Activated CD8-positive, alpha-beta memory T cell treated with anti-CD3 and anti-CD28 coated beads, Interleukin-2, amount 10 ng/mL, durations not matched to agents 7 days and 5 days (primary cell): ENCODE data around the gene SMYD4. TPM values are rescaled to one million over a fixed set of nuclear protein-coding genes. Genes with fewer than 3 reads are reported as not detected.

Source experiments
- ATAC-seq: fragments of 150-1000 bp; cut with Tn5 transposase; one replicate; pipeline ENCODE4 v1.10.0; 2021; ENCODE audit warnings: moderate library complexity
- CTCF ChIA-PET: fragments of 350-600 bp; sonication (Branson Sonifier 250); formaldehyde crosslinking; loops from one replicate; lab custom pipeline; 2021; ENCODE audit warnings: antibody characterized with exemption; lab: Charles Lee
- DNase-seq: peaks from one replicate; pipeline ENCODE4 v3.0.0-alpha.2; 2020
- H3K27ac Mint-ChIP-seq: one replicate; pipeline ENCODE4 v1.8.0; 2021; ENCODE audit warnings: mild to moderate bottlenecking, mixed read lengths
- H3K27me3 Mint-ChIP-seq: one replicate; pipeline ENCODE4 v1.8.0; 2021; ENCODE audit warnings: mixed read lengths
- H3K36me3 Mint-ChIP-seq: one replicate; pipeline ENCODE4 v1.8.0; 2021; ENCODE audit warnings: mild to moderate bottlenecking, mixed read lengths
- H3K4me1 Mint-ChIP-seq: one replicate; pipeline ENCODE4 v1.8.0; 2021; ENCODE audit warnings: mixed read lengths
- H3K4me3 Mint-ChIP-seq: one replicate; pipeline ENCODE4 v1.8.0; 2021; ENCODE audit warnings: mild to moderate bottlenecking, moderate library complexity, mixed read lengths
- H3K9me3 Mint-ChIP-seq: one replicate; pipeline ENCODE4 v1.8.0; 2022; ENCODE audit warnings: low read depth, mixed read lengths
- total RNA-seq, 2 experiments: library from RNA; stranded (reverse); gene quantifications; one replicate each; pipeline ENCODE4 v1.2.3, GENCODE V29; 2021

SMYD4 gene, protein sequence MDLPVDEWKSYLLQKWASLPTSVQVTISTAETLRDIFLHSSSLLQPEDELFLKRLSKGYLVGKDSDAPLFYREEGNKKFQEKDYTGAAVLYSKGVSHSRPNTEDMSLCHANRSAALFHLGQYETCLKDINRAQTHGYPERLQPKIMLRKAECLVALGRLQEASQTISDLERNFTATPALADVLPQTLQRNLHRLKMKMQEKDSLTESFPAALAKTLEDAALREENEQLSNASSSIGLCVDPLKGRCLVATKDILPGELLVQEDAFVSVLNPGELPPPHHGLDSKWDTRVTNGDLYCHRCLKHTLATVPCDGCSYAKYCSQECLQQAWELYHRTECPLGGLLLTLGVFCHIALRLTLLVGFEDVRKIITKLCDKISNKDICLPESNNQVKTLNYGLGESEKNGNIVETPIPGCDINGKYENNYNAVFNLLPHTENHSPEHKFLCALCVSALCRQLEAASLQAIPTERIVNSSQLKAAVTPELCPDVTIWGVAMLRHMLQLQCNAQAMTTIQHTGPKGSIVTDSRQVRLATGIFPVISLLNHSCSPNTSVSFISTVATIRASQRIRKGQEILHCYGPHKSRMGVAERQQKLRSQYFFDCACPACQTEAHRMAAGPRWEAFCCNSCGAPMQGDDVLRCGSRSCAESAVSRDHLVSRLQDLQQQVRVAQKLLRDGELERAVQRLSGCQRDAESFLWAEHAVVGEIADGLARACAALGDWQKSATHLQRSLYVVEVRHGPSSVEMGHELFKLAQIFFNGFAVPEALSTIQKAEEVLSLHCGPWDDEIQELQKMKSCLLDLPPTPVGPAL
- total RNA-seq, result 10 to 100 TPM; 34.7 to 45.4 TPM

DNA sequence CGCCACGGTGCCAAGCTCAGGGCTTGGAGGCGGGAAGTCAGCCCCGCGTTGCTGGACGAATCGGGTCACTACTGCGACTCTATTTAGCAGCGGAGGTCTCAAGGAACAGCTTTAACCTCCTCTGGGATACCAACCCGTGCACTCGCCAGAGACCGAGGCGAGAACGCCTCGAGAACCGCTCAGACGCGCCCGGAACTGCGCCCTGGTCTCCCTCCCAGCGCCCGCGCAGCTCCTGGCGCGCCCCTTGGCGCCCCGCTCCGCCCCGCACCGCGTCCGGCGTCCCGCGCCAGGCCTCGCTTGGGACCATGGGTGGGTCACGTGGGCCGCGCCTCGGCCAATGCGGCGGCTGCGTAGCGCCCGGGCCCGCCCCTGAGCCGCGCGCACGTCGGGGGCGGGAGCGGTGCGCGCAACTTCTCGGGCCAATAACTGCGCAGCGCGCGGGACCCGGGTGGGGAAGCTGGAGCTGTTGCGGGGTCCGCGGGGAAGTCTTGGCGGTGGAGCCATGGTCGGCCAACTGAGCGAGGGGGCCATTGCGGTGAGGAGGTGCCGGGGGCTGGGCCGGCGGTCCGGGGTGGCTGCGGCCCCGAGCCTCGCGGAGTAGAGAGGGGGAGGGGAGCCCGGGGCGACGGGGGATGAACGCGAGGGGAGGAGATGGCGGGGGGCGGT lies at the start of gene SMYD4, which contains the start of gene RPA1:
Gene SMYD4 (minus strand): TSS at position 311 of the 666 bp plus-strand sequence. CDS start 1,908 bp downstream, outside the sequence.
Gene RPA1 (plus strand): TSS at position 414 of the 666 bp plus-strand sequence. CDS start 89 bp downstream, at position 503.
- Mint-ChIP-seq H3K4me3 (peak within 1 kb of the TSS; percentile 99), H3K27me3 (no peaks in the 10 kb centered on the region), H3K9me3 (no peaks in the 10 kb centered on the region), H3K4me1 (peaks cover 67% of the 10 kb centered on the region), H3K36me3 (peaks cover 49% of the 10 kb centered on the region), H3K27ac (peak within 1 kb of the TSS; percentile 92)
- CTCF ChIA-PET, result interaction anchor here (0.6 to 1.2 kb wide), 5 partner anchors 35 to 597 kb away, joined by 3 to 7 read pairs (median 3); no protein-coding TSS in a partner anchor
- peak; percentile 92 for DNase-seq
- peak; percentile 99 for ATAC-seq

DNA sequence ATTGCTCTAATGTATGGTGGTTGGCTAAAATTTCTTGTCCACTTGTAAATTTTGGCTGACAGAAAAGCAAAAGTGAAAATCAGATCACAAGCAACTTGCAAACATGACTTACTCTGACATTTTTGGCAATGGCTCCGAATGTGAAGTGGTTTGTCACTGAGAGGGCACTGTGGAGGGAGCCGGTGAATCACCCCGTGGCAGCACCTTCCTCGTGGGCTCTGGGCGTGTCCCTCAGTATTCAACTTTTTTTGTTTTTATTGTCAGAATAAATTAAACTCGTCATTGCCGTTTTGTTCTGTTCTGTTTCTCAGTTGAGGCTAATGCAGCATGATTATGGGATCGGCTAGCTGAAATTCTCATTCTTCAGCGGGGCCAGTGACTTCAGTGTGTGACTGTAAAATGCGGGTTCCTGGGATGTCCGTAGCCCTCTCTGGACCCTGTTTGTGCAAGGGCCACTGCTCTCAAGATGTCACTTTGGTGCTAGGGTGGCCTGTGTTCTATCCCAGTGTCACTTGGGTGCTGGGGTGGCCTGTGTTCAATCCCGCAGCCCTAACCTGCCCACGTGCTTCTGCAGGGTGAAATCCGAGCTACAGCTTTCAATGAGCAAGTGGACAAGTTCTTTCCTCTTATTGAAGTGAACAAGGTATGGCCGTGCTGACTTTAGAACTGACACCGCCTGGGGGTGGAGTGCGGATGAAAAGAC lies 48.9 kb upstream of the SMYD4 start:
- ATAC-seq (no peak), DNase-seq (no peak)
- Mint-ChIP-seq H3K27me3 (no peaks in the 10 kb centered on the region), H3K4me1 (peaks cover 18% of the 10 kb centered on the region), H3K27ac (no peak overlapping the region), H3K4me3 (no peak overlapping the region), H3K9me3 (no peaks in the 10 kb centered on the region), H3K36me3 (peaks cover 48% of the 10 kb centered on the region)
- CTCF ChIA-PET, result no interaction called here

DNA sequence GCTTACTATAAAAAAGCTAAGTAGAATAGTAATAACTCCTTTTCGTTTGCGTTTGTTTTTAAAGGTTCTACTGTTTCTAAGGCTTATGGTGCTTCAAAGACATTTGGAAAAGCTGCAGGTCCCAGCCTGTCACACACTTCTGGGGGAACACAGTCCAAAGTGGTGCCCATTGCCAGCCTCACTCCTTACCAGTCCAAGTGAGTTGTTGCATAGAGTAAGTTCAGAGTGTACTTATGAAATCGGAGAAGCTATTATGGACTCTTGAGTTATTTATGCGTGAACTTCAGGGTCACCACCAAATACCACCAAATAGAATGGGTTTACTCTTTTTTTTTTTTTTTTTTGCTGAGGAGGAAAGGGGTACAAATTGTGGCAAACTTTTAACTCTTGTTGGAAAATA lies 45.9 kb upstream of the SMYD4 start:
- CTCF ChIA-PET, result interaction anchor here (0.8 kb wide), 1 partner anchor 159 kb away, joined by 3 read pairs; no protein-coding TSS in a partner anchor
- H3K36me3 Mint-ChIP-seq, result peaks cover 67% of the 10 kb centered on the region
- H3K4me3 Mint-ChIP-seq, result no peak overlapping the region
- DNase-seq (no peak), ATAC-seq (no peak)
- no peaks in the 10 kb centered on the region for H3K9me3 Mint-ChIP-seq
- H3K4me1 Mint-ChIP-seq, result peaks cover 47% of the 10 kb centered on the region
- H3K27me3 Mint-ChIP-seq, result no peaks in the 10 kb centered on the region
- H3K27ac Mint-ChIP-seq, result no peak overlapping the region

DNA sequence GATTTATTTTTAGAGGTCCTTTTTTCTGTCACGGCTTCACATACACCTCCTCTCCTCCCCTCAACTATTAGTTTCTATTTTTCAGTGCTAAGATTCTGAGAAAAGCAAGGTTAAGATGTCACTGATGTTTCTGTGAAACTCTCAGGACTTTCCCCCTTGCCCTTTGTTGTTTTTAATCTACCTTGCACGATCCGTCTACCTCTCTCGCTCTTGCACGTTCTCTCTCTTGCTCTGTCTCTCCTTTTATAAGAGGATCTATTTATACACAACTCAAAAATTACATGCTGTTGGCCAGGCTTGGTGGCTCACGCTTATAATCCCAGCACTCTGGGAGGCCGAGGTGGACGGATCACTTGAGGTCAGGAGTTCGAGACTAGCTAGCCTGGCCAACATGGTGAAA lies 43.7 kb upstream of the SMYD4 start:
- CTCF ChIA-PET, result interaction anchor here (0.9 to 1.7 kb wide), 2 partner anchors 10 to 20 kb away, joined by 5 to 6 read pairs; no protein-coding TSS in a partner anchor

DNA sequence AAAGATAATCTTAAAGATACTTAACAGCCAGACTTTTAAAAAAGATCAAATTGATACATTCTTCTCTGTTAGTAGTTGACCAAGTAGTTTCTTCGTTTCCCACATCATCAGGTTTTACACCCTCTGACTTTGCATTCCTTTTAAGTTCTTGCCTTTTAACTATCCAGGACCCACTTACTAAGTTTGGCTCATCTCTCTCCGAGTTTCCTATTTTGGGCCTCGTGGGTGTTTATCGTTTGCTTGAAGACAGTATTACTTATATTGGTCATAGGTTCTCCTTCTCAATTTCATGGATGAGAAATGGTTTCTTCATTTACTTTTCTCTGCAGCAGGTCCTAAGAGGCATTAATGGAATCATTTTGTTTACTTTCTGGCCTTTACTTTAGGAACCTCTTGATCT lies 43.3 kb upstream of the SMYD4 start:
- DNase-seq (no peak), ATAC-seq (peak; percentile 5)
- H3K4me1 Mint-ChIP-seq, result peaks cover 60% of the 10 kb centered on the region
- peaks cover 55% of the 10 kb centered on the region for H3K36me3 Mint-ChIP-seq
- H3K9me3 Mint-ChIP-seq, result no peaks in the 10 kb centered on the region
- no peaks in the 10 kb centered on the region for H3K27me3 Mint-ChIP-seq
- peak overlapping the region; percentile 77 for H3K27ac Mint-ChIP-seq
- peak overlapping the region; percentile 11 for H3K4me3 Mint-ChIP-seq
- CTCF ChIA-PET, result interaction anchor here (0.6 kb wide), 1 partner anchor 462 kb away, joined by 3 read pairs; no protein-coding TSS in a partner anchor

More for the DNA sequence above, 43.7 kb upstream of the SMYD4 start:
- Mint-ChIP-seq H3K4me3 (peak overlapping the region; percentile 11), H3K27me3 (no peaks in the 10 kb centered on the region), H3K4me1 (peaks cover 60% of the 10 kb centered on the region), H3K36me3 (peaks cover 57% of the 10 kb centered on the region), H3K27ac (peak overlapping the region; percentile 77), H3K9me3 (no peaks in the 10 kb centered on the region)
- ATAC-seq, result peak; percentile 52
- DNase-seq, result no peak

DNA sequence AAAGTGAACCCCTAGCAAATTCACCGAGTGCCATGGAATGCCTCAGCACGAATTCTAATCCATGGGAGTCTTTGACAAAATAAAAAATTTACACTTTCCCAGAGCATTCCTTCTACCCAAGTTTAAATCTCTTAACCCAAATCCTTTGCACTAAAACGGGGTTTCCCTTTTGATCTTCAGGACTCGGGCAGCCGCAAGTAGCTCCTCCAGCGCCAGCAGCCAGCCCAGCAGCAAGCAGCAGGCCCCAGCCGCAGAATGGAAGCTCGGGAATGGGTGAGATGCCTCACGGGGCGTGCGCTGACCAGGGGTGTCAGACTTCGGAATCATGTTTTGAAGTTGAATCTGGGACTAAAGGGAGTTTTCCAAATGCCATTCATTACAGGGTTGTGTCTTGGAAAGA lies 42.6 kb upstream of the SMYD4 start:
- Mint-ChIP-seq H3K27ac (peak overlapping the region; percentile 92), H3K4me3 (no peak overlapping the region), H3K36me3 (peaks cover 55% of the 10 kb centered on the region), H3K27me3 (no peaks in the 10 kb centered on the region), H3K4me1 (peaks cover 56% of the 10 kb centered on the region), H3K9me3 (no peaks in the 10 kb centered on the region)
- DNase-seq (no peak), ATAC-seq (no peak)
- CTCF ChIA-PET, result interaction anchor here (0.6 to 1.6 kb wide), 3 partner anchors 9 to 463 kb away, joined by 3 to 5 read pairs (median 4); no protein-coding TSS in a partner anchor

DNA sequence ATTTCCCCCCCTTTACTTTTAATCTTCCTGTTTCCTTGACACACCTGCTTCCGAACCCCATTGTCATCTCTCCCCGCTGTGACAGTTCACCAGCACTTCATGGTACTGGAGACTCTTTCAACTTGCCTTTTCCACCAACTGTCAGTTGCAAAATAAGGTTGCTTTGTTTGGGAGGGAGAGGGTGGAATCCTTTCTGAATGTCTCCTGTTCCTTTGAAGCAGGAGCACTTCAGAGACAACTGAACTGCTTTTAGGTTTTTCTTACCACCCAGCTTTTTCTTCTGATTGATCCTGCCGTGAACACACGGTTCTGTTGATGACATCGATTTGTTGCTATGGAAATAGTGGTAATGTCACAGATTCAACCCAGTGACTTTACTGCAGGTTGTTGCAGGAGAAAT lies 42.1 kb upstream of the SMYD4 start:
- Mint-ChIP-seq H3K27ac (peak overlapping the region; percentile 92), H3K36me3 (peaks cover 53% of the 10 kb centered on the region), H3K4me3 (peak overlapping the region; percentile 35), H3K27me3 (no peaks in the 10 kb centered on the region), H3K4me1 (peaks cover 51% of the 10 kb centered on the region), H3K9me3 (no peaks in the 10 kb centered on the region)
- ATAC-seq (peak; percentile 38), DNase-seq (no peak)
- CTCF ChIA-PET, result interaction anchor here (1.4 to 1.6 kb wide), 3 partner anchors 9 to 203 kb away, joined by 3 to 5 read pairs (median 4); no protein-coding TSS in a partner anchor

DNA sequence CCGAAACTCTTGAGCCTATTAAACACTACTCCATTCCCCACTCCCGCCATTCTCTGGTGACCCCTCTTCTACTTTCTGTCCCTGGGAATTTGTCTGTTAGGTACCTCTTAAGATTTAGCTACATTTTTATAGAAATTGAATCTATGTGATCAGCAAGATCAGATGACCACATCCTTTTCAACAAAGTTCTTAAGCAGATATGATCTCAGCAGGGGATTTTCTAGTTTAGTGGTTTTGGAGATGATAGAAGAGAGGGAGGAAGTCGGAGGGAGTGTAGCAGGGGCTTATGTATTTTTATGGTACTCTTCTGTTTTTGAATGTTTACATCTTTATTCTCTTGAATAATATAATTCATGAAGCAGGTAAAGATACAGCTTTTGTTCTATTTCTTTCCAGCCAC lies 40.9 kb upstream of the SMYD4 start:
- Mint-ChIP-seq H3K9me3 (no peaks in the 10 kb centered on the region), H3K4me3 (peak overlapping the region; percentile 49), H3K36me3 (peaks cover 50% of the 10 kb centered on the region), H3K4me1 (peaks cover 51% of the 10 kb centered on the region), H3K27me3 (no peaks in the 10 kb centered on the region), H3K27ac (peak overlapping the region; percentile 92)
- CTCF ChIA-PET, result interaction anchor here (0.8 to 2.6 kb wide), 8 partner anchors 9 to 202 kb away, joined by 3 to 15 read pairs (median 4); no protein-coding TSS in a partner anchor
- peak; percentile 85 for ATAC-seq
- no peak for DNase-seq

DNA sequence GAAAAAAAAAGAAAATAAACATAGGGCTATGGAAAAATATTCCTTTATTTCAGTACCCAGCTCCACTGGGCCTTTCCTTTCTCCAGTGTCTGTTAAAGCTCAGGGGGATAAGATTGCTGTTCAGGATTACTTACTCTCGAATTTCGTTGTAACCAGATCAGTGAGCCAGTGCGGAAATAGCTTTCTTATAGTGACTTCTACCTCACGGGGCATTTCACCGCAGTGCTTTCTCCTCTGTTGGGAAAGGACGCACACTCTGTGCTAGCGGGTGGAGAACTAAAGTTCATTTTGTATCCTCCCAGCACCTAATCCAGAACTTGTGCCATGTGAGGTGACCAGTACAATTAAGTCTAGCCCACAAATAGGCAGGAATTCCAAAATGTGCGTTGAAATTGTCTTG lies 38.4 kb upstream of the SMYD4 start:
- no peak for ATAC-seq
- CTCF ChIA-PET, result interaction anchor here (1.3 kb wide), 1 partner anchor 391 kb away, joined by 3 read pairs; no protein-coding TSS in a partner anchor

DNA sequence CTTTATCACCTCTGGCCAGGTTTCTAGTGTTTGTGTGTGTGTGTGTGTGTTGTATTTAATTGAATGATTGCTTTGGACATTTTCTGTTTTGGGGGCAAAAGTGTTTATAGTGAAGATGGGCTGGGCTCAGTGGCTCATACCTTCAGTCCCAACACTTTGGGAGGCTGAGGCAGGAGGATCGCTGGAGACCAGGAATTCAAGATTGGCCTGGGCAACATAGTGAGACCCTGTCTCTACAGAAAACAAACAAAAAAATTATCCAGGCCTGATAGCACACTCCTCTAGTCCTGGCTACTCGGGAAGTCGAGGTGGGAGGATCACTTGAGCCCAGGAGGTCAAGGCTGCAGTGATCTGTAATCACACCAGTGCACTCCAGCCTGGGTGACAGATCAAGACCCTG lies 37.6 kb upstream of the SMYD4 start:
- CTCF ChIA-PET, result interaction anchor here (1.3 to 2.3 kb wide), 2 partner anchors 150 to 391 kb away, joined by 3 to 13 read pairs; no protein-coding TSS in a partner anchor
- Mint-ChIP-seq H3K27me3 (no peaks in the 10 kb centered on the region), H3K36me3 (peaks cover 28% of the 10 kb centered on the region), H3K4me3 (no peak overlapping the region), H3K9me3 (no peaks in the 10 kb centered on the region), H3K4me1 (peaks cover 33% of the 10 kb centered on the region), H3K27ac (peak overlapping the region; percentile 31)
- no peak for ATAC-seq
- DNase-seq, result no peak

More for the DNA sequence above, 38.4 kb upstream of the SMYD4 start:
- H3K36me3 Mint-ChIP-seq, result peaks cover 34% of the 10 kb centered on the region
- no peaks in the 10 kb centered on the region for H3K9me3 Mint-ChIP-seq
- H3K27ac Mint-ChIP-seq, result no peak overlapping the region
- DNase-seq, result no peak
- H3K4me3 Mint-ChIP-seq, result no peak overlapping the region
- no peaks in the 10 kb centered on the region for H3K27me3 Mint-ChIP-seq
- H3K4me1 Mint-ChIP-seq, result peaks cover 41% of the 10 kb centered on the region

DNA sequence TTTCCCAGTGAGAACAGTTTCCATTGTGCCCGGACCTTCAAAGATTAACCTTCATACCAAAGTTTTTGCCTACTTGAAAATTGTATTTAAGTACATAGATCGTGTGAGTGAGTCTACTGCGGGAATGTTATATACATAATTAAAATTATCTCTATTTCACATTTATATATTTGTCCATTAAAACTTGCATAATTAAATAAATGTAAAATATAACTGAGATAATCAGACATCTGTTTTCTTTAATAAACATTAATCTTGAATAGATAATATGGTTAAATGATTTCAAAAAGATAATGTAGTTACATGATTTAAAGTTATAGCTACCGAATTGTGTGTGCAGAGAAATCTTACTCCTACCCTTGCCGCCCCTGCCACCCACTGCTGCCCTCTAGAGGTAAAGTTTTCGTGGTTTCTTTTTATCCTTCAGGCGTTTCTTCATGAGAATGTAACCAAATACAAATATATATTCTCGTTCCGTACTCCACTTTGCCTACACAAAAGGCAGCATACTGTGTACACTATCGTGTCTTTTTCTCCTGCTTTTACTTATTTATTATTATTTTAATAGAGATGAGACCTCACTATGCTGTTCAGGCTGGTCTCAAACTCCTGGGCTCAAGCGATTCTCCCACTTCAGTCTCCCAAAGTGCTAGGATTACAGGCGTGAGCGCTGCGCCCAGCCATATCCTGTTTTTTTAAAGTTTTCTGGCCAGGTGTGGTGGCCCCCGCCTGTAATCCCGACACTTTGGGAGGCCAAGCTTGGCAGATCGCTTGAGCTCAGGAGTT lies 35.7 kb upstream of the SMYD4 start:
- Mint-ChIP-seq H3K27ac (no peak overlapping the region), H3K36me3 (peaks cover 27% of the 10 kb centered on the region), H3K4me1 (peaks cover 15% of the 10 kb centered on the region), H3K9me3 (no peaks in the 10 kb centered on the region), H3K4me3 (no peak overlapping the region), H3K27me3 (no peaks in the 10 kb centered on the region)
- ATAC-seq, result peak; percentile 67
- DNase-seq, result peak; percentile 61
- CTCF ChIA-PET, result interaction anchor here (0.6 to 5.3 kb wide), 16 partner anchors 12 to 217 kb away, joined by 3 to 37 read pairs (median 4); partner anchors contain the start of genes RPA1, RTN4RL1 and SMYD4
